ENCODE data around the gene GGTLC2.

Gene GGTLC2

DNA sequence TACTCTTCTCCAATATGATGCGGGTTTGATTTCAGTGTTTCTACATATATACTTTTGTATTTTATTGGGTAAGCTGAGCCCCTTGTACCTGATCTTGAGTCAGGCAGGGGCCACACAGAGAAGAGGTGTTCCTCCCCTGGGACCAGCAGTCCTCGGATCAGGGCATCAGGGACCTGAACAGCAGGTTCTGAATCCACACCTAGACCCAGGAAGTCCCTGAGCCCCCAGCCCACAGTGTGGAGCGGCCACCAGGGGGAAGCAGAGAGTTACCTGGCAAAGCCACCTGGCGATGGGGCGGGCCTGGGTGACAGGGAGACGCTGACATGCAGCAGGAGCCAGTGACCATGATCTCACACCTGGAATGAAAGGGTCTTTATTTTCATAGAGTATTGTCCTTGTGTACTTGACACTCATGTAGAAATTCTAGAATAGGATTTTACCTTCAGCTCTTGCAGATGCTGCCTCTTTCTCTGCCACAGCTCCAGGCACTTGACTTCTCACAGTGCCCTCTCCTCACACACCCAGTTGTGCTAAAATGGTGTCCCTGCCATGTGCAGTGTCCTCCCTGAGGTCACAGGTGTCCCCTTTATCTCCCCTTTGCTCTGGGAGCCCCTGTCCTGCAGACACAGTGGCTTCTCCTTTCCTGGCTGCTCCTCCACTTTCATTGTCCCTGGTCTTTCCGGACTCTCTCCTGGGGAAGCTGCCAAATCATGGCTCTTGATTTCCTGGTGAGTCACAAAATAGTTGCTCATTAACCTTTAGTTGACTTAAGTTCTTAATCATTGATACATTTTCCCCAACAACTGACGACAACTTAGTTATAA lies 48.5 kb downstream of the GGTLC2 start:
- no peak for FAIRE-seq

DNA sequence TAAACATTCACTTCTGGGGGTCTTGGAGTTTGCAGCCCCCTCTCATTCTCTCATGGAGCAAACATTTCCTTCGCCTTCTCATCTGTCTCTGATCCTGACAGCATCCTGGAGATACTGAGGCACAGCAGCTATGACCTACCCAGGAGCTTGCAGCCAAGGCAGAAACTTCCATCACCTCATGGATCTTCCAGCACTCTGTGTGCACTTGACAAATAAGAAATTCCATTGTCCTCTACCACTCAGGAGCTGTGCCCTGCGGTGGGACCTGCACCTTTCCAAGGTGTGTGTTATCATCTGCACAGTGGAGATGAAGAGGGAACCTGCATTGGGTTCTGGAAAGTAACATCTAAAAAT lies 49.1 kb downstream of the GGTLC2 start:
- FAIRE-seq: no peak

DNA sequence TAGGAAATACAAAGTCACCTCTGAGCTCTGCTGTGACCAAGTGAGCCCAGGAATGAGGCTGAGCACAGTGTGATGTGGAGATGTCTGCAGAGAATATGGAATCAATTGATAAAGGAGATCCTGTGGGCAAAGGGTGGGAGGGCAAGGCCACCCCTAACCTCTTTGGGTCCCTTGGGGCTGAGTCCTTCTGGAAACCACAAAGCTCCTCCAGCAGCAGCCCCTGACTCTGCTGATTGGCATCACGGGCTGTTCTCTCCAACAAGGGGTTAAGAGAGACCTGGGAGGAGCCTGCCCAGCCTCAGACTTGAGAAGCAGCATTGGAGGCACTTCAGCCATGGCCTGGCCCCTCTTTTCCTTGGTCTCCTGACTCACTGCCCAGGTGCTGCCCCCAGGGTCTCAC lies 49.7 kb downstream of the GGTLC2 start:
- FAIRE-seq: no peak

DNA sequence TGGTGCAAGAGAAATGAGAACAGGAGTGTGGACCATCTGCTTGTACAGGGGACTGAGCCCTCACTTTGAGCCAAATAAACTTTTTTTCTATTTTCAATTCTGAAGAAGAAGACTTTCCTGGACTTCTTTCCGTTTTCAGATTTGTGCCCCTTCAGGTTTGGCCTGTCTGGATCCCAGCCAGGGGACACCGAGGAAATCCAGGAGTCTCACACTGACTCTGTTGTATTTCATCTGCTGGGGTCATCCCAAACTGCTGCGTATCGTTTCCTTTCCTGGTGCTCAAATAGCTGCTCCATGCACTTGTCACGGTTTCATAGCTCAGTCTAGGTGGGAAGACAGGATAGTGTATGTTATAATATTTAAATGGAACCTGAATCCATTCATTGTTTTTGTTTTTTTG lies 51.7 kb downstream of the GGTLC2 start:
- no peak for FAIRE-seq

Measured in endometrium (tissue), 2 donors.